SK-N-MC (cell line): Measurements from ENCODE around the gene TNIP1.

ENCODE experiments used
- EZH2 ChIP-seq: fragments of 200-600 bp; sonication (generic); IDR thresholded peaks from one replicate; pipeline ENCODE4 v1.6.1; 2017; ENCODE audit warnings: antibody characterized with exemption
- FOXP2 ChIP-seq: optimal IDR thresholded peaks from 2 replicates; pipeline ENCODE3; 2011; ENCODE audit warnings: mild to moderate bottlenecking, moderate library complexity; ENCODE audit not compliant: insufficient read depth; ENCODE audit errors: extremely low read length, control extremely low read depth
- POLR2AphosphoS5 ChIP-seq: IDR thresholded peaks from 2 replicates; pipeline ENCODE4 v1.6.1; 2012; ENCODE audit warnings: mild to moderate bottlenecking, low read depth, low read length, borderline replicate concordance

DNA sequence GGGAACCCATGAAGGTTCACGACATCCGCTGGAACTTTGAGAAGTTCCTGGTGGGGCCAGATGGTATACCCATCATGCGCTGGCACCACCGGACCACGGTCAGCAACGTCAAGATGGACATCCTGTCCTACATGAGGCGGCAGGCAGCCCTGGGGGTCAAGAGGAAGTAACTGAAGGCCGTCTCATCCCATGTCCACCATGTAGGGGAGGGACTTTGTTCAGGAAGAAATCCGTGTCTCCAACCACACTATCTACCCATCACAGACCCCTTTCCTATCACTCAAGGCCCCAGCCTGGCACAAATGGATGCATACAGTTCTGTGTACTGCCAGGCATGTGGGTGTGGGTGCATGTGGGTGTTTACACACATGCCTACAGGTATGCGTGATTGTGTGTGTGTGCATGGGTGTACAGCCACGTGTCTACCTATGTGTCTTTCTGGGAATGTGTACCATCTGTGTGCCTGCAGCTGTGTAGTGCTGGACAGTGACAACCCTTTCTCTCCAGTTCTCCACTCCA is 52.8 kb downstream of the TNIP1 start:
- TF ChIP-seq POLR2AphosphoS5 (no peak), EZH2 (no peak), FOXP2 (no peak)
